HEK293 (cell line): ENCODE data around the gene NRP2.

ENCODE experiments used
- CTCF ChIA-PET: fragments of 350-600 bp; formaldehyde crosslinking; extraction: SDS; loops from one replicate; lab custom pipeline; 2021; ENCODE audit warnings: antibody characterized with exemption; lab: Yijun Ruan, JAX
- POLR2A ChIA-PET: fragments of 300-600 bp; formaldehyde crosslinking; extraction: SDS; loops from one replicate; lab custom pipeline; 2020; ENCODE audit warnings: antibody characterized with exemption, inconsistent platforms; lab: Yijun Ruan, JAX
- H3K27ac ChIP-seq: fragments of 200-500 bp; sonication (Bioruptor generic); 2 replicates; pipeline ENCODE4 v1.5.1; 2014; ENCODE audit warnings: low read depth, low read length, control low read depth, inconsistent platforms; ENCODE audit errors: extremely low read depth
- H3K36me3 ChIP-seq, 2 experiments: fragments of 200-500 bp in 1 of 2; sonication (Bioruptor generic) in 1 of 2; 1 replicate in 1 of 2; 2 replicates in 1 of 2; pipeline ENCODE4 v1.5.1; 2014 to 2017; ENCODE audit warnings: inconsistent platforms in 2 of 2, low read length in 2 of 2; ENCODE audit not compliant: control insufficient read depth in 2 of 2, insufficient read depth in 1 of 2
- H3K4me1 ChIP-seq: fragments of 200-500 bp; sonication (Bioruptor generic); 2 replicates; pipeline ENCODE4 v1.5.1; 2014; ENCODE audit warnings: mild to moderate bottlenecking, low read length, inconsistent platforms; ENCODE audit not compliant: control insufficient read depth, insufficient read depth
- H3K4me3 ChIP-seq: 2 replicates; pipeline ENCODE4 v1.5.1; 2011; ENCODE audit warnings: low read depth, mild to moderate bottlenecking, control low read depth, low read length, moderate library complexity
- H3K9me3 ChIP-seq: fragments of 200-500 bp; sonication (Bioruptor generic); 2 replicates; pipeline ENCODE4 v1.5.1; 2014; ENCODE audit warnings: low read depth, low read length, inconsistent platforms; ENCODE audit not compliant: control insufficient read depth, insufficient read depth
- EGR2 ChIP-seq: fragments of 450-650 bp; formaldehyde crosslinking; IDR thresholded peaks from 2 replicates; pipeline ENCODE4 v1.5.1; 2016; ENCODE audit warnings: low read depth, missing biosample characterization, missing genetic modification characterization
- GLI2 ChIP-seq: fragments of 450-650 bp; formaldehyde crosslinking; IDR thresholded peaks from 2 replicates; pipeline ENCODE4; 2017; ENCODE audit warnings: missing biosample characterization, missing genetic modification characterization, low read depth, borderline replicate concordance
- GLI4 ChIP-seq: fragments of 450-650 bp; formaldehyde crosslinking; IDR thresholded peaks from 2 replicates; pipeline ENCODE4 v1.5.1; 2016; ENCODE audit warnings: missing biosample characterization, missing genetic modification characterization
- GLIS1 ChIP-seq: fragments of 450-650 bp; formaldehyde crosslinking; IDR thresholded peaks from 2 replicates; pipeline ENCODE4 v1.5.1; 2016; ENCODE audit warnings: missing biosample characterization, missing genetic modification characterization
- HOXA7 ChIP-seq: sonication (generic); formaldehyde crosslinking; IDR thresholded peaks from 2 replicates; pipeline ENCODE4 v1.8.1; 2022; ENCODE audit warnings: missing genetic modification reagents, borderline replicate concordance
- KLF1 ChIP-seq: fragments of 450-650 bp; formaldehyde crosslinking; IDR thresholded peaks from 2 replicates; pipeline ENCODE4 v1.5.1; 2016; ENCODE audit warnings: missing biosample characterization, missing genetic modification characterization
- KLF10 ChIP-seq: fragments of 450-650 bp; IDR thresholded peaks from 2 replicates; pipeline ENCODE4 v1.5.1; 2018; ENCODE audit warnings: missing biosample characterization, mild to moderate bottlenecking, missing genetic modification characterization
- MZF1 ChIP-seq: fragments of 450-650 bp; formaldehyde crosslinking; IDR thresholded peaks from 2 replicates; pipeline ENCODE4 v1.5.1; 2017; ENCODE audit warnings: missing biosample characterization, missing genetic modification characterization, borderline replicate concordance
- RBAK ChIP-seq: fragments of 450-650 bp; formaldehyde crosslinking; IDR thresholded peaks from 2 replicates; pipeline ENCODE4 v1.5.1; 2016; ENCODE audit warnings: missing biosample characterization, missing genetic modification characterization
- SCRT2 ChIP-seq: fragments of 450-650 bp; formaldehyde crosslinking; IDR thresholded peaks from 2 replicates; pipeline ENCODE4 v1.5.1; 2016; ENCODE audit warnings: missing biosample characterization, missing genetic modification characterization
- SP2 ChIP-seq: fragments of 450-650 bp; formaldehyde crosslinking; IDR thresholded peaks from 2 replicates; pipeline ENCODE4 v1.5.1; 2016; ENCODE audit warnings: missing biosample characterization, missing genetic modification characterization
- SP7 ChIP-seq: fragments of 450-650 bp; formaldehyde crosslinking; IDR thresholded peaks from 2 replicates; pipeline ENCODE4 v1.5.1; 2016; ENCODE audit warnings: missing biosample characterization, missing genetic modification characterization
- TCF7L2 ChIP-seq: IDR thresholded peaks from 2 replicates; pipeline ENCODE4 v1.6.1; 2011; ENCODE audit warnings: low read depth, mild to moderate bottlenecking, inconsistent platforms, low read length, moderate library complexity, borderline replicate concordance
- ZBTB11 ChIP-seq: fragments of 450-650 bp; formaldehyde crosslinking; conservative IDR thresholded peaks from 2 replicates; pipeline ENCODE4 v1.5.1; 2016; ENCODE audit warnings: low read depth, missing biosample characterization, missing genetic modification characterization
- ZBTB8A ChIP-seq: fragments of 450-650 bp; formaldehyde crosslinking; IDR thresholded peaks from 2 replicates; pipeline ENCODE4 v1.5.1; 2016; ENCODE audit warnings: missing biosample characterization, missing genetic modification characterization
- ZNF140 ChIP-seq: fragments of 450-650 bp; formaldehyde crosslinking; IDR thresholded peaks from 2 replicates; pipeline ENCODE4 v1.5.1; 2016; ENCODE audit warnings: missing biosample characterization, missing genetic modification characterization
- ZNF19 ChIP-seq: fragments of 450-650 bp; formaldehyde crosslinking; IDR thresholded peaks from 2 replicates; pipeline ENCODE4; 2016; ENCODE audit warnings: missing biosample characterization, missing genetic modification characterization, low read depth
- ZNF2 ChIP-seq: fragments of 450-650 bp; formaldehyde crosslinking; IDR thresholded peaks from 2 replicates; pipeline ENCODE4 v1.5.1; 2016; ENCODE audit warnings: missing biosample characterization, missing genetic modification characterization
- ZNF23 ChIP-seq: fragments of 450-650 bp; formaldehyde crosslinking; IDR thresholded peaks from 2 replicates; pipeline ENCODE4 v1.5.1; 2016; ENCODE audit warnings: missing biosample characterization, missing genetic modification characterization, borderline replicate concordance
- ZNF274 ChIP-seq, 2 experiments: fragments of 200-500 bp in 1 of 2; fragments of 450-650 bp in 1 of 2; sonication (Bioruptor generic) in 1 of 2; formaldehyde crosslinking in 1 of 2; IDR thresholded peaks; 2 replicates each; pipeline versions ENCODE4 v1.5.1 to v1.6.1; 2014 to 2016; ENCODE audit warnings: borderline replicate concordance in 1 of 2, inconsistent platforms in 1 of 2, low read length in 1 of 2, missing biosample characterization in 1 of 2, missing genetic modification characterization in 1 of 2
- ZNF394 ChIP-seq: fragments of 450-650 bp; formaldehyde crosslinking; IDR thresholded peaks from 2 replicates; pipeline ENCODE4 v1.5.1; 2016; ENCODE audit warnings: missing biosample characterization, missing genetic modification characterization, mild to moderate bottlenecking, moderate library complexity, borderline replicate concordance
- ZNF621 ChIP-seq: fragments of 450-650 bp; formaldehyde crosslinking; IDR thresholded peaks from 2 replicates; pipeline ENCODE4 v1.5.1; 2017; ENCODE audit warnings: missing biosample characterization, missing genetic modification characterization
- ZNF654 ChIP-seq: fragments of 450-650 bp; formaldehyde crosslinking; IDR thresholded peaks from 2 replicates; pipeline ENCODE4 v1.5.1; 2016; ENCODE audit warnings: low read depth, missing biosample characterization, missing genetic modification characterization
- ZNF747 ChIP-seq: fragments of 450-650 bp; formaldehyde crosslinking; IDR thresholded peaks from 2 replicates; pipeline ENCODE4 v1.5.1; 2016; ENCODE audit warnings: missing biosample characterization, missing genetic modification characterization
- ZNF76 ChIP-seq: fragments of 450-650 bp; formaldehyde crosslinking; IDR thresholded peaks from 2 replicates; pipeline ENCODE4; 2016; ENCODE audit warnings: low read depth, missing biosample characterization, missing genetic modification characterization, borderline replicate concordance
- TF ChIP-seq, protein P1 (sequence below): fragments of 450-650 bp; formaldehyde crosslinking; IDR thresholded peaks from 2 replicates; pipeline ENCODE4 v1.5.1; 2016; ENCODE audit warnings: missing biosample characterization, missing genetic modification characterization
- TF ChIP-seq, protein P2 (sequence below): fragments of 450-650 bp; formaldehyde crosslinking; IDR thresholded peaks from 2 replicates; pipeline ENCODE4 v1.5.1; 2017; ENCODE audit warnings: missing biosample characterization, missing genetic modification characterization

Gene NRP2

GRCh38 chr2:205771666-205772065 lies 89.4 kb downstream of the NRP2 start:
- POLR2A ChIA-PET = no interaction called here

GRCh38 chr2:205772983-205773382 lies 90.7 kb downstream of the NRP2 start:
- no peak overlapping the region for H3K27ac ChIP-seq
- no peak overlapping the region for H3K4me3 ChIP-seq
- H3K4me1 ChIP-seq = peaks cover 3% of the 10 kb centered on the region; the same call in 1 of the 2 replicates
- ChIA-PET POLR2A (no interaction called here), CTCF (interaction anchor here (1.0 to 5.5 kb wide), 4 partner anchors 45 to 153 kb away, joined by 3 to 59 read pairs (median 26); no protein-coding TSS in a partner anchor)
- H3K36me3 ChIP-seq = peaks cover 0 to 8% of the 10 kb centered on the region in 2 experiments; a peak in 1 of 3 replicates
- no peaks in the 10 kb centered on the region for H3K9me3 ChIP-seq
- TF ChIP-seq GLI2 (tag by site-specific recombination) (no peak), ZNF621 (no peak), ZBTB8A (tag by site-specific recombination) (no peak), SP2 (tag by site-specific recombination) (no peak), ZNF140 (tag by site-specific recombination) (no peak), HOXA7 (CRISPR knock-in tag) (no peak), ZBTB11 (no peak)
- TF ChIP-seq, protein P1, sequence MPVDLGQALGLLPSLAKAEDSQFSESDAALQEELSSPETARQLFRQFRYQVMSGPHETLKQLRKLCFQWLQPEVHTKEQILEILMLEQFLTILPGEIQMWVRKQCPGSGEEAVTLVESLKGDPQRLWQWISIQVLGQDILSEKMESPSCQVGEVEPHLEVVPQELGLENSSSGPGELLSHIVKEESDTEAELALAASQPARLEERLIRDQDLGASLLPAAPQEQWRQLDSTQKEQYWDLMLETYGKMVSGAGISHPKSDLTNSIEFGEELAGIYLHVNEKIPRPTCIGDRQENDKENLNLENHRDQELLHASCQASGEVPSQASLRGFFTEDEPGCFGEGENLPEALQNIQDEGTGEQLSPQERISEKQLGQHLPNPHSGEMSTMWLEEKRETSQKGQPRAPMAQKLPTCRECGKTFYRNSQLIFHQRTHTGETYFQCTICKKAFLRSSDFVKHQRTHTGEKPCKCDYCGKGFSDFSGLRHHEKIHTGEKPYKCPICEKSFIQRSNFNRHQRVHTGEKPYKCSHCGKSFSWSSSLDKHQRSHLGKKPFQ = no peak

More at GRCh38 chr2:205771666-205772065, 89.4 kb downstream of the NRP2 start:
- CTCF ChIA-PET = interaction anchor here (0.6 kb wide), 1 partner anchor 778 kb away, joined by 5 read pairs; no protein-coding TSS in a partner anchor
- peaks cover 0 to 9% of the 10 kb centered on the region in 2 experiments; a peak in 1 of 3 replicates for H3K36me3 ChIP-seq
- H3K4me1 ChIP-seq = peaks cover 3% of the 10 kb centered on the region; the same call in 1 of the 2 replicates
- no peaks in the 10 kb centered on the region for H3K9me3 ChIP-seq
- H3K4me3 ChIP-seq = no peak overlapping the region
- no peak overlapping the region for H3K27ac ChIP-seq
- no peak for TF ChIP-seq TCF7L2
- TF ChIP-seq, protein P2, sequence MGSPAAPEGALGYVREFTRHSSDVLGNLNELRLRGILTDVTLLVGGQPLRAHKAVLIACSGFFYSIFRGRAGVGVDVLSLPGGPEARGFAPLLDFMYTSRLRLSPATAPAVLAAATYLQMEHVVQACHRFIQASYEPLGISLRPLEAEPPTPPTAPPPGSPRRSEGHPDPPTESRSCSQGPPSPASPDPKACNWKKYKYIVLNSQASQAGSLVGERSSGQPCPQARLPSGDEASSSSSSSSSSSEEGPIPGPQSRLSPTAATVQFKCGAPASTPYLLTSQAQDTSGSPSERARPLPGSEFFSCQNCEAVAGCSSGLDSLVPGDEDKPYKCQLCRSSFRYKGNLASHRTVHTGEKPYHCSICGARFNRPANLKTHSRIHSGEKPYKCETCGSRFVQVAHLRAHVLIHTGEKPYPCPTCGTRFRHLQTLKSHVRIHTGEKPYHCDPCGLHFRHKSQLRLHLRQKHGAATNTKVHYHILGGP (tag by site-specific recombination) = no peak
- TF ChIP-seq ZNF19 (tag by site-specific recombination) = no peak
- TF ChIP-seq MZF1 (tag by site-specific recombination) = no peak

- Histone ChIP-seq H3K27ac (no peak overlapping the region), H3K4me1 (peaks cover 3% of the 10 kb centered on the region; the same call in 1 of the 2 replicates), H3K4me3 (no peak overlapping the region), H3K9me3 (no peaks in the 10 kb centered on the region), H3K36me3 (no peaks in the 10 kb centered on the region)
- ChIA-PET CTCF (interaction anchor here (0.6 to 5.5 kb wide), 7 partner anchors 12 to 173 kb away, joined by 3 to 59 read pairs (median 6); no protein-coding TSS in a partner anchor), POLR2A (interaction anchor here (0.6 kb wide), 1 partner anchor 101 kb away, joined by 3 read pairs; no protein-coding TSS in a partner anchor)
- TF ChIP-seq RBAK (tag by site-specific recombination) = no peak
- no peak for TF ChIP-seq ZNF23 (tag by site-specific recombination)
- TF ChIP-seq KLF10 (tag by site-specific recombination) = no peak
- TF ChIP-seq ZNF274 (IDR thresholded peaks at IDR 0.05; ENCODE audit: low read length) = no peak
- TF ChIP-seq ZNF274 (tag by site-specific recombination; IDR thresholded peaks at IDR 0.05; ENCODE audit: borderline replicate concordance) = no peak
- TF ChIP-seq SP7 (tag by site-specific recombination) = no peak
- no peak for TF ChIP-seq ZNF2
- TF ChIP-seq KLF1 (tag by site-specific recombination) = no peak
- TF ChIP-seq EGR2 = no peak
- no peak for TF ChIP-seq ZNF747
- no peak for TF ChIP-seq GLI4 (tag by site-specific recombination)
- TF ChIP-seq ZNF394 (tag by site-specific recombination) = no peak
- no peak for TF ChIP-seq SCRT2 (tag by site-specific recombination)
- TF ChIP-seq GLIS1 (tag by site-specific recombination) = no peak
- TF ChIP-seq ZNF76 (tag by site-specific recombination) = no peak
- no peak for TF ChIP-seq HOXA7 (CRISPR knock-in tag)
- no peak for TF ChIP-seq ZNF654 (tag by site-specific recombination)
Observed at GRCh38 chr2:205773989-205774388, 91.7 kb downstream of the NRP2 start.
